Hematopoietic multipotent progenitor cell (in vitro differentiated cells): ENCODE results near the gene ZNF485. TPM values are rescaled to one million over a fixed set of nuclear protein-coding genes. Genes with fewer than 3 reads are reported as not detected.

ENCODE experiments used
- DNase-seq, 3 donors: peaks; one replicate each; pipeline ENCODE4 v3.0.0-alpha.2; 2011 to 2015; ENCODE audit warnings: low read depth in 2 of 3, low spot score in 2 of 3
- total RNA-seq: library from RNA; depleted of rRNA; stranded (reverse); fragments of >200 nt; gene quantifications from one replicate; pipeline ENCODE4 v1.2.3, GENCODE V29; 2012

The ZNF485 gene
- total RNA-seq, 1 donor = 6.7 TPM

GRCh38 chr10:43667317-43667731 lies 61.1 kb downstream of the ZNF485 start:
- peak in 1 of 3 donors; percentile 42 for DNase-seq

Other genes with a start within 250 kb of the ZNF485 start
- not detected for gene FXYD4, start 234.8 kb upstream of the ZNF485 start, total RNA-seq
- gene HNRNPF, start 197.3 kb upstream of the ZNF485 start, total RNA-seq = 235 TPM
- 9.7 TPM for gene ZNF487, start 169.3 kb upstream of the ZNF485 start, total RNA-seq
- 1.1 TPM for gene ZNF239, start 31.8 kb upstream of the ZNF485 start, total RNA-seq
- 13.5 TPM for gene ZNF32, start 42.4 kb downstream of the ZNF485 start, total RNA-seq